HG03097 (cell line): ENCODE results near the gene HMX2.

Source experiments
- ATAC-seq: cut with Tn5 transposase; IDR thresholded peaks from one replicate; pipeline ENCODE4 v1.9.1; 2021; ENCODE audit not compliant: unreplicated experiment, low FRiP score

Gene HMX2

GRCh38 chr10:123147635-123148413, at the start of gene HMX2:
Gene HMX2 (plus strand): TSS chr10:123148136. CDS start chr10:123148379, 243 bp downstream.
- no peak for ATAC-seq

GRCh38 chr10:123100030-123100762, 47.7 kb upstream of the HMX2 start:
- ATAC-seq = no peak

- ATAC-seq = no peak
These were observed 46.1 kb upstream of the HMX2 start for GRCh38 chr10:123101872-123102271.

- no peak for ATAC-seq
These were observed 45.3 kb upstream of the HMX2 start for GRCh38 chr10:123102673-123103072.

- ATAC-seq = no peak
These were observed 44.0 kb upstream of the HMX2 start for GRCh38 chr10:123103944-123104343.

GRCh38 chr10:123109466-123109865, 38.5 kb upstream of the HMX2 start:
- ATAC-seq = no peak

- ATAC-seq = no peak
These were observed 30.1 kb upstream of the HMX2 start for GRCh38 chr10:123117644-123118417.

GRCh38 chr10:123119081-123119480, 28.9 kb upstream of the HMX2 start:
- ATAC-seq = no peak

GRCh38 chr10:123126246-123126645, 21.7 kb upstream of the HMX2 start:
- ATAC-seq = no peak

GRCh38 chr10:123129618-123130271, 18.2 kb upstream of the HMX2 start:
- no peak for ATAC-seq

GRCh38 chr10:123132576-123133477, 15.1 kb upstream of the HMX2 start:
- ATAC-seq = no peak

GRCh38 chr10:123133541-123134342, 14.2 kb upstream of the HMX2 start:
- ATAC-seq = no peak

- ATAC-seq = no peak
These were observed 13.5 kb upstream of the HMX2 start for GRCh38 chr10:123134343-123134914.

GRCh38 chr10:123134915-123135414, 13.0 kb upstream of the HMX2 start:
- ATAC-seq = no peak

GRCh38 chr10:123135415-123136141, 12.4 kb upstream of the HMX2 start, which contains the start of gene HMX3:
Gene HMX3 (plus strand): TSS chr10:123135970. CDS start chr10:123136051, 81 bp downstream.
- ATAC-seq = no peak

GRCh38 chr10:123136221-123136805, 11.6 kb upstream of the HMX2 start:
- no peak for ATAC-seq
